GM23338 (cell line): ENCODE measurements around the gene ADCY1. TPM values are rescaled to one million over a fixed set of nuclear protein-coding genes. Genes with fewer than 3 reads are reported as not detected.

Source experiments
- ATAC-seq: fragments of 200-7000 bp; cut with Tn5 transposase; 3 replicates; pipeline ENCODE4 v1.9.1; 2020
- DNase-seq: peaks from one replicate; pipeline ENCODE4 v3.0.0-alpha.2; 2015; ENCODE audit warnings: low spot score
- H2AFZ ChIP-seq: fragments of 200-600 bp; sonication (generic); 2 replicates; pipeline ENCODE4 v1.8.0; 2016; ENCODE audit warnings: antibody characterized with exemption, mild to moderate bottlenecking, moderate library complexity
- H3F3A ChIP-seq: fragments of 200-600 bp; sonication (generic); replicated peaks from 2 replicates; pipeline ENCODE4 v1.8.0; 2017; ENCODE audit warnings: antibody characterized with exemption, mixed run types, low read depth
- H3K27ac ChIP-seq: fragments of 200-600 bp; sonication (generic); 2 replicates; pipeline ENCODE4 v1.6.1; 2016; ENCODE audit warnings: low read depth
- H3K27me3 ChIP-seq: fragments of 200-600 bp; sonication (generic); 2 replicates; pipeline ENCODE4 v1.8.0; 2016; ENCODE audit warnings: mild to moderate bottlenecking, mixed run types, moderate library complexity; ENCODE audit not compliant: insufficient read depth
- H3K36me3 ChIP-seq: fragments of 200-600 bp; sonication (generic); 2 replicates; pipeline ENCODE4 v1.8.0; 2016; ENCODE audit warnings: mild to moderate bottlenecking; ENCODE audit not compliant: insufficient read depth
- H3K4me1 ChIP-seq: fragments of 200-600 bp; sonication (generic); 2 replicates; pipeline ENCODE4 v1.8.0; 2016; ENCODE audit warnings: mild to moderate bottlenecking, moderate library complexity; ENCODE audit not compliant: insufficient read depth
- H3K4me2 ChIP-seq: fragments of 200-600 bp; sonication (generic); 2 replicates; pipeline ENCODE4 v1.7.1; 2017; ENCODE audit warnings: mixed run types
- H3K4me3 ChIP-seq: fragments of 200-600 bp; sonication (generic); 2 replicates; pipeline ENCODE4 v1.6.1; 2016; ENCODE audit warnings: mixed run types
- H3K79me2 ChIP-seq: fragments of 200-600 bp; sonication (generic); replicated peaks from 2 replicates; pipeline ENCODE4 v1.8.0; 2017; ENCODE audit warnings: mild to moderate bottlenecking; ENCODE audit not compliant: insufficient read depth
- H3K9me2 ChIP-seq: fragments of 200-600 bp; sonication (generic); 2 replicates; pipeline ENCODE4 v1.8.0; 2017; ENCODE audit not compliant: insufficient read depth
- H4K20me1 ChIP-seq: fragments of 200-600 bp; sonication (generic); replicated peaks from 2 replicates; pipeline ENCODE4 v1.8.0; 2017; ENCODE audit warnings: mild to moderate bottlenecking; ENCODE audit not compliant: insufficient read depth
- H3K27ac Mint-ChIP-seq: 2 replicates; pipeline ENCODE4 v1.8.0; 2020; ENCODE audit warnings: inconsistent platforms, mild to moderate bottlenecking, moderate library complexity, mixed read lengths
- H3K27me3 Mint-ChIP-seq: 3 replicates; pipeline ENCODE4 v1.8.0; 2022; ENCODE audit warnings: low read depth, mild to moderate bottlenecking, moderate library complexity, mixed read lengths, inconsistent platforms; ENCODE audit not compliant: insufficient read depth, poor library complexity
- H3K36me3 Mint-ChIP-seq: 3 replicates; pipeline ENCODE4 v1.8.0; 2021; ENCODE audit warnings: low read depth, mild to moderate bottlenecking, inconsistent platforms, moderate library complexity, mixed read lengths
- H3K4me1 Mint-ChIP-seq: 3 replicates; pipeline ENCODE4 v1.8.0; 2020; ENCODE audit warnings: mild to moderate bottlenecking, inconsistent platforms, mixed read lengths
- H3K4me3 Mint-ChIP-seq: 3 replicates; pipeline ENCODE4 v1.8.0; 2021; ENCODE audit warnings: moderate library complexity, mild to moderate bottlenecking, inconsistent platforms, mixed read lengths
- H3K9me3 Mint-ChIP-seq: 3 replicates; pipeline ENCODE4 v1.8.0; 2020; ENCODE audit warnings: moderate library complexity, mild to moderate bottlenecking, inconsistent platforms, mixed read lengths
- CREB1 ChIP-seq: fragments of 250-450 bp; sonication (Bioruptor Pico); IDR thresholded peaks from 2 replicates; pipeline ENCODE4 v1.5.0; 2020; ENCODE audit warnings: low read depth, mild to moderate bottlenecking, moderate library complexity
- CTCF ChIP-seq, 2 experiments: fragments of 200-600 bp in 1 of 2; sonication (generic) in 1 of 2; conservative IDR thresholded peaks; 2 replicates each; pipeline versions ENCODE4 v1.5.1 to v1.6.1; 2016 to 2017; ENCODE audit warnings: antibody characterized with exemption in 2 of 2, low read depth in 2 of 2, mild to moderate bottlenecking in 2 of 2, moderate library complexity in 1 of 2
- ETS1 ChIP-seq: IDR thresholded peaks from 2 replicates; pipeline ENCODE4 v1.6.1; 2016; ENCODE audit warnings: antibody characterized with exemption
- EZH2 ChIP-seq: fragments of 200-600 bp; sonication (generic); IDR thresholded peaks from one replicate; pipeline ENCODE4 v1.8.0; 2017; ENCODE audit warnings: antibody characterized with exemption, mild to moderate bottlenecking, low read depth; ENCODE audit not compliant: unreplicated experiment
- EZH2phosphoT487 ChIP-seq: fragments of 200-600 bp; sonication (generic); IDR thresholded peaks from one replicate; pipeline ENCODE4 v1.8.1; 2018; ENCODE audit warnings: antibody characterized with exemption; ENCODE audit not compliant: unreplicated experiment
- JUNB ChIP-seq: IDR thresholded peaks from one replicate; pipeline ENCODE4 v1.6.1; 2016; ENCODE audit warnings: antibody characterized with exemption; ENCODE audit not compliant: unreplicated experiment
- NANOG ChIP-seq: IDR thresholded peaks from 2 replicates; pipeline ENCODE4 v1.6.1; 2016; ENCODE audit warnings: antibody characterized with exemption, borderline replicate concordance
- POLR2AphosphoS5 ChIP-seq: IDR thresholded peaks from 2 replicates; pipeline ENCODE4 v1.6.1; 2016; ENCODE audit warnings: antibody characterized with exemption, low read depth
- STAT1 ChIP-seq: IDR thresholded peaks from one replicate; pipeline ENCODE4 v1.6.1; 2016; ENCODE audit warnings: antibody characterized with exemption; ENCODE audit not compliant: unreplicated experiment
- ZNF114 ChIP-seq: fragments of 250-450 bp; sonication (Bioruptor Pico); IDR thresholded peaks from 2 replicates; pipeline ENCODE4 v1.5.0; 2020; ENCODE audit warnings: mild to moderate bottlenecking, moderate library complexity
- ZNF331 ChIP-seq: fragments of 250-450 bp; sonication (Bioruptor Pico); IDR thresholded peaks from 2 replicates; pipeline ENCODE4 v1.5.0; 2020; ENCODE audit warnings: low read depth, mild to moderate bottlenecking, moderate library complexity
- ZNF462 ChIP-seq: fragments of 250-450 bp; sonication (Bioruptor Pico); IDR thresholded peaks from 2 replicates; pipeline ENCODE4 v1.5.0; 2020; ENCODE audit warnings: mild to moderate bottlenecking, moderate library complexity
- polyA plus RNA-seq: library from polyadenylated mRNA; unstranded; fragments of >200 nt; fragmentation: Nextera tagmentation; extraction: Ambion mirVana; gene quantifications from 2 replicates; pipeline ENCODE4 v1.2.1, GENCODE V29; 2016
- total RNA-seq: library from RNA; depleted of rRNA; stranded (reverse); fragments of >200 nt; shearing (Covaris generic); gene quantifications from 2 replicates; pipeline ENCODE4 v1.2.3, GENCODE V29; 2014
- TF ChIP-seq, protein P1 (sequence below): IDR thresholded peaks from one replicate; pipeline ENCODE4 v1.6.1; 2018; ENCODE audit warnings: antibody characterized with exemption; ENCODE audit not compliant: unreplicated experiment

Gene ADCY1
- total and polyA plus RNA-seq, 2 experiments from 2014 or later = 2.3 to 18.7 TPM

DNA sequence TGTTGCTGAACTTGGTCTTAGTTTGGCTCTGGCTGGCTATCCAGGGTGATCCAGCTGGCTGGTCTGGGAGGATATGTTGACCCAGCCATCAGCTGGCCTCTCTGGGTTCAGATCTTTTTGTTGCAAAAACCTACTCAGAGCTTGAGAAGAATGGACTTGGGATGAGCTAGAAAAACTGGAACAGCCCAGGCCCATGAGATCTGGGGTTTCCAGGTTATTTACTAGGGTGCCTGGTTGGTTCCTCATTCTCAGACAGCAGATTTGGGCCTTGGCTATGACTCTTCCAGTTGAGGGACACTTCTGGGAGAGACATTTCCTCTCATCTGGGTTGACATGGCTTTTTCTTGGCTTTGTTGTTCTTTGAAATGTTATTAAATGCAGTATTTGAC lies 116.6 kb downstream of the ADCY1 start:
- no peaks in the 10 kb centered on the region for H3K27me3 Mint-ChIP-seq
- no peaks in the 10 kb centered on the region for H3K27me3 ChIP-seq
- ATAC-seq = no peak

More for the DNA sequence above, 116.6 kb downstream of the ADCY1 start:
- Mint-ChIP-seq H3K4me3 (no peak overlapping the region), H3K9me3 (no peaks in the 10 kb centered on the region; the same call in 2 of the 3 replicates), H3K27ac (no peak overlapping the region), H3K36me3 (peaks cover 15% of the 10 kb centered on the region), H3K4me1 (no peaks in the 10 kb centered on the region)
- H3K4me2 ChIP-seq = no peak overlapping the region
- no peaks in the 10 kb centered on the region for H3K36me3 ChIP-seq
- H3K4me3 ChIP-seq = no peak overlapping the region
- TF ChIP-seq ETS1 = no peak
- TF ChIP-seq POLR2AphosphoS5 = no peak
- no peak for TF ChIP-seq ZNF331 (CRISPR knock-in tag)
- TF ChIP-seq, protein P1, sequence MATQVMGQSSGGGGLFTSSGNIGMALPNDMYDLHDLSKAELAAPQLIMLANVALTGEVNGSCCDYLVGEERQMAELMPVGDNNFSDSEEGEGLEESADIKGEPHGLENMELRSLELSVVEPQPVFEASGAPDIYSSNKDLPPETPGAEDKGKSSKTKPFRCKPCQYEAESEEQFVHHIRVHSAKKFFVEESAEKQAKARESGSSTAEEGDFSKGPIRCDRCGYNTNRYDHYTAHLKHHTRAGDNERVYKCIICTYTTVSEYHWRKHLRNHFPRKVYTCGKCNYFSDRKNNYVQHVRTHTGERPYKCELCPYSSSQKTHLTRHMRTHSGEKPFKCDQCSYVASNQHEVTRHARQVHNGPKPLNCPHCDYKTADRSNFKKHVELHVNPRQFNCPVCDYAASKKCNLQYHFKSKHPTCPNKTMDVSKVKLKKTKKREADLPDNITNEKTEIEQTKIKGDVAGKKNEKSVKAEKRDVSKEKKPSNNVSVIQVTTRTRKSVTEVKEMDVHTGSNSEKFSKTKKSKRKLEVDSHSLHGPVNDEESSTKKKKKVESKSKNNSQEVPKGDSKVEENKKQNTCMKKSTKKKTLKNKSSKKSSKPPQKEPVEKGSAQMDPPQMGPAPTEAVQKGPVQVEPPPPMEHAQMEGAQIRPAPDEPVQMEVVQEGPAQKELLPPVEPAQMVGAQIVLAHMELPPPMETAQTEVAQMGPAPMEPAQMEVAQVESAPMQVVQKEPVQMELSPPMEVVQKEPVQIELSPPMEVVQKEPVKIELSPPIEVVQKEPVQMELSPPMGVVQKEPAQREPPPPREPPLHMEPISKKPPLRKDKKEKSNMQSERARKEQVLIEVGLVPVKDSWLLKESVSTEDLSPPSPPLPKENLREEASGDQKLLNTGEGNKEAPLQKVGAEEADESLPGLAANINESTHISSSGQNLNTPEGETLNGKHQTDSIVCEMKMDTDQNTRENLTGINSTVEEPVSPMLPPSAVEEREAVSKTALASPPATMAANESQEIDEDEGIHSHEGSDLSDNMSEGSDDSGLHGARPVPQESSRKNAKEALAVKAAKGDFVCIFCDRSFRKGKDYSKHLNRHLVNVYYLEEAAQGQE = no peak
- TF ChIP-seq STAT1 = no peak
- TF ChIP-seq CREB1 (CRISPR knock-in tag) = no peak
- no peak for TF ChIP-seq ZNF114 (CRISPR knock-in tag)
- no peak for TF ChIP-seq CTCF (conservative IDR thresholded peaks at IDR 0.05; ENCODE audit: low read depth in 2 of 2)
- no peak for TF ChIP-seq JUNB
- TF ChIP-seq EZH2phosphoT487 = no peak
- TF ChIP-seq ZNF462 (CRISPR knock-in tag) = no peak
- no peak for TF ChIP-seq EZH2
- TF ChIP-seq NANOG = no peak
- no peak overlapping the region for H2AFZ ChIP-seq
- no peaks in the 10 kb centered on the region for H4K20me1 ChIP-seq
- H3K79me2 ChIP-seq = no peaks in the 10 kb centered on the region
- no peak for DNase-seq
- no peak overlapping the region for H3K27ac ChIP-seq
- H3K4me1 ChIP-seq = no peaks in the 10 kb centered on the region
- no peaks in the 10 kb centered on the region for H3K9me2 ChIP-seq
- H3F3A ChIP-seq = no peaks in the 10 kb centered on the region
